ENCODE results near the gene PKHD1. TPM values are rescaled to one million over a fixed set of nuclear protein-coding genes. Genes with fewer than 3 reads are reported as not detected.

Gene PKHD1
- not detected in 5 replicates for total RNA-seq (2022; extraction: Qiagen RNA extraction; ENCODE audit: low read depth)

GRCh38 chr6:52087498-52087999, at the start of gene PKHD1:
TSS of gene PKHD1 (minus strand) at chr6:52087613. CDS start at chr6:52084933, 2,680 bp downstream.

Other genes starting within 250 kb of the PKHD1 start
- gene IL17A, start 98.8 kb upstream of the PKHD1 start, total RNA-seq (2022; extraction: Qiagen RNA extraction; ENCODE audit: low read depth) = not detected in 5 replicates
- gene IL17F, start 156.9 kb upstream of the PKHD1 start, total RNA-seq (2022; extraction: Qiagen RNA extraction; ENCODE audit: low read depth) = not detected in 5 replicates
- 78.2 to 89.6 TPM (median 85.7 TPM) in 5 replicates for gene MCM3, start 197.1 kb upstream of the PKHD1 start, total RNA-seq (2022; extraction: Qiagen RNA extraction; ENCODE audit: low read depth)

Data from A549 treated with DMSO at 1 μM for 4 hours (cell line).